GM19238 (cell line): ENCODE results near the gene CXCL9.
A peak's percentile ranks its signal among the peaks of the same experiment; 100 is the strongest.
"Not testable (repeated sequence)": the region's sequence is repeated elsewhere in the genome, so short reads cannot be mapped to it uniquely, and the experiment has no call there.

Experiments
- DNase-seq: peaks from one replicate; pipeline ENCODE4 v3.0.0; 2011; ENCODE audit warnings: low spot score; ENCODE audit not compliant: insufficient read length

The CXCL9 gene

GRCh38 chr4:76007089-76007862 is at the start of gene CXCL9:
TSS of gene CXCL9 (minus strand) at chr4:76007509. CDS start at chr4:76007449, 60 bp downstream.
- DNase-seq = no peak

GRCh38 chr4:76055421-76055820 is 48.1 kb upstream of the CXCL9 start:
- DNase-seq = no peak

GRCh38 chr4:76055016-76055415 is 47.7 kb upstream of the CXCL9 start:
- peak; percentile 54 for DNase-seq

GRCh38 chr4:76053730-76054129 is 46.4 kb upstream of the CXCL9 start:
- DNase-seq = no peak

- DNase-seq = not testable (repeated sequence)
Measured at GRCh38 chr4:76050560-76051050, 43.3 kb upstream of the CXCL9 start.

GRCh38 chr4:76049860-76050416 is 42.6 kb upstream of the CXCL9 start:
- DNase-seq = not testable (repeated sequence)

- DNase-seq = not testable (repeated sequence)
Measured at GRCh38 chr4:76044686-76045085, 37.4 kb upstream of the CXCL9 start.

GRCh38 chr4:76043306-76043705 is 36.0 kb upstream of the CXCL9 start:
- DNase-seq = not testable (repeated sequence)

GRCh38 chr4:76042241-76042998 is 35.1 kb upstream of the CXCL9 start:
- DNase-seq = not testable (repeated sequence)

- no peak for DNase-seq
Measured at GRCh38 chr4:76036855-76037254, 29.5 kb upstream of the CXCL9 start.

- DNase-seq = no peak
Measured at GRCh38 chr4:76035799-76036380, 28.6 kb upstream of the CXCL9 start, which contains the start of gene CXCL11. TSS of gene CXCL11 (minus strand) at chr4:76036070. CDS start at chr4:76035987, 83 bp downstream.

GRCh38 chr4:76035141-76035540 is 27.8 kb upstream of the CXCL9 start:
- no peak for DNase-seq

GRCh38 chr4:76029300-76029699 is 22.0 kb upstream of the CXCL9 start:
- no peak for DNase-seq

GRCh38 chr4:76028350-76028765 is 21.0 kb upstream of the CXCL9 start:
- DNase-seq = no peak

- DNase-seq = no peak
Measured at GRCh38 chr4:76024065-76024464, 16.8 kb upstream of the CXCL9 start.

- no peak for DNase-seq
Measured at GRCh38 chr4:76023389-76023788, 16.1 kb upstream of the CXCL9 start, which contains the start of gene CXCL10. TSS of gene CXCL10 (minus strand) at chr4:76023497. CDS start at chr4:76023431, 66 bp downstream.

GRCh38 chr4:76022677-76023076 is 15.4 kb upstream of the CXCL9 start:
- DNase-seq = no peak

- no peak for DNase-seq
Measured at GRCh38 chr4:76022031-76022430, 14.7 kb upstream of the CXCL9 start.

GRCh38 chr4:76017056-76017686 is 9.9 kb upstream of the CXCL9 start:
- DNase-seq = no peak

- DNase-seq = no peak
Measured at GRCh38 chr4:76016393-76016792, 9.1 kb upstream of the CXCL9 start.

- DNase-seq = no peak
Measured at GRCh38 chr4:76013540-76013939, 6.2 kb upstream of the CXCL9 start.
